ENCODE measurements around the gene CD33. TPM values are rescaled to one million over a fixed set of nuclear protein-coding genes. Genes with fewer than 3 reads are reported as not detected.

The CD33 gene
- total and polyA plus RNA-seq, 2 experiments from 2014 or later, result 0.23 to 0.57 TPM

- no peaks in the 10 kb centered on the region for H3K4me1 ChIP-seq (ENCODE audit: insufficient read depth)
- H3K36me3 ChIP-seq (replicated peaks; ENCODE audit: insufficient read depth, low read depth), result no peaks in the 10 kb centered on the region
- H3K27me3 ChIP-seq, result no peaks in the 10 kb centered on the region
- H3K4me3 ChIP-seq, result no peak within 1 kb of the TSS
- H3K27ac ChIP-seq, result no peak within 1 kb of the TSS
- no peaks in the 10 kb centered on the region for H4K20me1 ChIP-seq (ENCODE audit: insufficient read depth, poor library complexity, severe bottlenecking)
- no peak within 1 kb of the TSS for H2AFZ ChIP-seq
- H3K79me2 ChIP-seq, result no peaks in the 10 kb centered on the region
- DNase-seq (ENCODE audit: low spot score), result no peak
- no peaks in the 10 kb centered on the region for H3K9me2 ChIP-seq (replicated peaks; ENCODE audit: insufficient read depth)
- 94% methylated on average over 23 of the region's 23 CpGs for WGBS (ENCODE audit: low lambda C conversion rate, missing lambda C conversion rate)
- H3K4me2 ChIP-seq, result no peak within 1 kb of the TSS
- no peaks in the 10 kb centered on the region for H3K9me3 ChIP-seq (ENCODE audit: low read depth)
- TF ChIP-seq EZH2phosphoT487 (IDR thresholded peaks at IDR 0.05; ENCODE audit: low read depth, severe bottlenecking, unreplicated experiment) (no peak), EZH2 (IDR thresholded peaks at IDR 0.05; ENCODE audit: borderline replicate concordance) (no peak), CTCF (IDR thresholded peaks at IDR 0.05; ENCODE audit: poor library complexity) (no peak)
These were observed 26.0 kb downstream of the CD33 start, which contains the start of gene SIGLECL1 for GRCh38 chr19:51250786-51251467. TSS of gene SIGLECL1 (plus strand) at chr19:51251080. CDS start at chr19:51264073, 12,993 bp downstream.

GRCh38 chr19:51251468-51251820, 26.6 kb downstream of the CD33 start:
- Histone ChIP-seq H4K20me1 (ENCODE audit: insufficient read depth, poor library complexity, severe bottlenecking) (no peaks in the 10 kb centered on the region), H3K79me2 (no peaks in the 10 kb centered on the region), H2AFZ (no peak overlapping the region), H3K4me2 (no peak overlapping the region), H3K36me3 (replicated peaks; ENCODE audit: insufficient read depth, low read depth) (no peaks in the 10 kb centered on the region), H3K27ac (no peak overlapping the region), H3K4me1 (ENCODE audit: insufficient read depth) (no peaks in the 10 kb centered on the region), H3K4me3 (no peak overlapping the region), H3K9me3 (ENCODE audit: low read depth) (no peaks in the 10 kb centered on the region), H3K9me2 (replicated peaks; ENCODE audit: insufficient read depth) (no peaks in the 10 kb centered on the region), H3K27me3 (no peaks in the 10 kb centered on the region)
- TF ChIP-seq EZH2phosphoT487 (IDR thresholded peaks at IDR 0.05; ENCODE audit: low read depth, severe bottlenecking, unreplicated experiment) (no peak), EZH2 (IDR thresholded peaks at IDR 0.05; ENCODE audit: borderline replicate concordance) (no peak), CTCF (IDR thresholded peaks at IDR 0.05; ENCODE audit: poor library complexity) (no peak)
- DNase-seq (ENCODE audit: low spot score), result no peak
- 91% methylated on average over 9 of the region's 9 CpGs for WGBS (ENCODE audit: low lambda C conversion rate, missing lambda C conversion rate)

- DNase-seq (ENCODE audit: low spot score), result no peak
- H2AFZ ChIP-seq, result no peak overlapping the region
- 87% methylated on average over 9 of the region's 9 CpGs for WGBS (ENCODE audit: low lambda C conversion rate, missing lambda C conversion rate)
- no peaks in the 10 kb centered on the region for H3K9me3 ChIP-seq (ENCODE audit: low read depth)
- no peaks in the 10 kb centered on the region for H3K79me2 ChIP-seq
- no peak overlapping the region for H3K4me2 ChIP-seq
- no peaks in the 10 kb centered on the region for H3K27me3 ChIP-seq
- no peak for TF ChIP-seq CTCF (IDR thresholded peaks at IDR 0.05; ENCODE audit: poor library complexity)
- TF ChIP-seq EZH2 (IDR thresholded peaks at IDR 0.05; ENCODE audit: borderline replicate concordance), result no peak
- no peak for TF ChIP-seq EZH2phosphoT487 (IDR thresholded peaks at IDR 0.05; ENCODE audit: low read depth, severe bottlenecking, unreplicated experiment)
- no peak overlapping the region for H3K4me3 ChIP-seq
- no peak overlapping the region for H3K27ac ChIP-seq
- H3K9me2 ChIP-seq (replicated peaks; ENCODE audit: insufficient read depth), result no peaks in the 10 kb centered on the region
- H3K4me1 ChIP-seq (ENCODE audit: insufficient read depth), result no peaks in the 10 kb centered on the region
- H4K20me1 ChIP-seq (ENCODE audit: insufficient read depth, poor library complexity, severe bottlenecking), result no peaks in the 10 kb centered on the region
- H3K36me3 ChIP-seq (replicated peaks; ENCODE audit: insufficient read depth, low read depth), result no peaks in the 10 kb centered on the region
These were observed 27.6 kb downstream of the CD33 start for GRCh38 chr19:51252306-51253079.

All from hepatocyte (in vitro differentiated cells).